Endodermal cell (in vitro differentiated cells): Measurements from ENCODE around the gene MAML2. TPM values are rescaled to one million over a fixed set of nuclear protein-coding genes. Genes with fewer than 3 reads are reported as not detected.

Experiments used
- DNase-seq: peaks from one replicate; pipeline ENCODE4 v3.0.0-alpha.2; 2017
- H3K27ac ChIP-seq: 2 replicates; pipeline ENCODE4 v1.5.1; 2013; ENCODE audit warnings: mild to moderate bottlenecking, low read depth, low read length, moderate library complexity
- H3K27me3 ChIP-seq: 2 replicates; pipeline ENCODE4 v1.6.1; 2013; ENCODE audit warnings: mild to moderate bottlenecking, low read length, moderate library complexity; ENCODE audit not compliant: insufficient read depth, control insufficient read depth, poor library complexity, severe bottlenecking
- H3K36me3 ChIP-seq: 2 replicates; pipeline ENCODE4 v1.7.0; 2013; ENCODE audit warnings: mild to moderate bottlenecking, low read length, moderate library complexity; ENCODE audit not compliant: control insufficient read depth, insufficient read depth
- H3K4me1 ChIP-seq: one replicate; pipeline ENCODE4 v1.7.0; 2013; ENCODE audit warnings: low read length; ENCODE audit not compliant: control insufficient read depth, insufficient read depth
- H3K4me3 ChIP-seq: 2 replicates; pipeline ENCODE4 v1.5.1; 2013; ENCODE audit warnings: mild to moderate bottlenecking, low read length, moderate library complexity
- H3K9ac ChIP-seq: 2 replicates; pipeline ENCODE4 v1.6.1; 2013; ENCODE audit warnings: mild to moderate bottlenecking, low read length, moderate library complexity; ENCODE audit not compliant: poor library complexity, severe bottlenecking; ENCODE audit errors: extremely low read depth
- H3K9me3 ChIP-seq: 2 replicates; pipeline ENCODE4 v1.6.1; 2013; ENCODE audit warnings: mild to moderate bottlenecking, low read length, moderate library complexity; ENCODE audit not compliant: control insufficient read depth
- H3K27ac Mint-ChIP-seq: 2 replicates; pipeline ENCODE4 v1.8.0; 2020; ENCODE audit warnings: mixed read lengths
- H3K27me3 Mint-ChIP-seq: 2 replicates; pipeline ENCODE4 v1.8.0; 2021; ENCODE audit warnings: mild to moderate bottlenecking, mixed read lengths; ENCODE audit not compliant: insufficient read depth
- H3K36me3 Mint-ChIP-seq: 2 replicates; pipeline ENCODE4 v1.8.0; 2020; ENCODE audit warnings: low read depth, mixed read lengths
- H3K4me1 Mint-ChIP-seq: 2 replicates; pipeline ENCODE4 v1.8.0; 2020; ENCODE audit warnings: mixed read lengths
- H3K4me3 Mint-ChIP-seq: 2 replicates; pipeline ENCODE4 v1.8.0; 2020; ENCODE audit warnings: mild to moderate bottlenecking, moderate library complexity, mixed read lengths
- H3K9me3 Mint-ChIP-seq: 2 replicates; pipeline ENCODE4 v1.8.0; 2020; ENCODE audit warnings: mild to moderate bottlenecking, mixed read lengths
- CTCF ChIP-seq: fragments of 200-600 bp; sonication (generic); conservative IDR thresholded peaks from 2 replicates; pipeline ENCODE4 v1.5.0; 2021; ENCODE audit warnings: antibody characterized with exemption, mild to moderate bottlenecking
- WGBS, 2 experiments: methylation state at CpG; one replicate each; pipeline versions ENCODE4 v1.1.5 to v1.1.7; 2013; ENCODE audit warnings: missing lambda C conversion rate in 2 of 2, mixed read lengths in 1 of 2; ENCODE audit not compliant: insufficient coverage in 1 of 2, insufficient read length in 1 of 2; 5-methylcytosine and 5-hydroxymethylcytosine counted together
- total RNA-seq, 2 donors: library from RNA; stranded (reverse); fragmentation: NEBNext Ultra II Directional in 1 of 2; extraction: Animal tissue kit (Norgen Biotek cat#: 25700) in 1 of 2; gene quantifications; 2 replicates in 1 of 2; 3 replicates in 1 of 2; pipeline ENCODE4 v1.2.1, GENCODE V29; 2021

Gene MAML2
- total RNA-seq, 2 donors from 2014 or later = 6.6 to 8.0 TPM

- Histone ChIP-seq H3K36me3 (no peaks in the 10 kb centered on the region), H3K9ac (no peak overlapping the region), H3K27me3 (no peaks in the 10 kb centered on the region), H3K4me1 (no peaks in the 10 kb centered on the region), H3K27ac (no peak overlapping the region), H3K4me3 (no peak overlapping the region), H3K9me3 (no peaks in the 10 kb centered on the region)
- Mint-ChIP-seq H3K27ac (no peak overlapping the region), H3K27me3 (no peaks in the 10 kb centered on the region), H3K4me3 (no peak overlapping the region), H3K36me3 (no peaks in the 10 kb centered on the region), H3K9me3 (no peaks in the 10 kb centered on the region), H3K4me1 (peaks cover 11% of the 10 kb centered on the region)
- no peak for TF ChIP-seq CTCF
- DNase-seq = no peak
- 90 to 94% methylated on average over 5 to 8 of the region's 8 CpGs for WGBS, 2 experiments
These were observed 272.5 kb downstream of the MAML2 start for GRCh38 chr11:96070453-96070852.

GRCh38 chr11:96067160-96067559 lies 275.8 kb downstream of the MAML2 start:
- H3K27ac ChIP-seq = no peak overlapping the region
- no peak overlapping the region for H3K4me3 ChIP-seq
- Mint-ChIP-seq H3K27ac (no peak overlapping the region), H3K4me3 (no peak overlapping the region), H3K9me3 (no peaks in the 10 kb centered on the region), H3K4me1 (no peaks in the 10 kb centered on the region), H3K27me3 (no peaks in the 10 kb centered on the region), H3K36me3 (no peaks in the 10 kb centered on the region)
- TF ChIP-seq CTCF = no peak
- H3K36me3 ChIP-seq = no peaks in the 10 kb centered on the region
- DNase-seq = no peak
- H3K27me3 ChIP-seq = no peaks in the 10 kb centered on the region
- H3K9me3 ChIP-seq = no peaks in the 10 kb centered on the region
- H3K4me1 ChIP-seq = no peaks in the 10 kb centered on the region
- 87 to 100% methylated on average over 1 to 3 of the region's 3 CpGs for WGBS, 2 experiments
- H3K9ac ChIP-seq = no peak overlapping the region

GRCh38 chr11:96065379-96065778 lies 277.6 kb downstream of the MAML2 start:
- Histone ChIP-seq H3K27ac (no peak overlapping the region), H3K4me1 (no peaks in the 10 kb centered on the region), H3K36me3 (no peaks in the 10 kb centered on the region), H3K9ac (no peak overlapping the region), H3K27me3 (no peaks in the 10 kb centered on the region), H3K4me3 (no peak overlapping the region), H3K9me3 (no peaks in the 10 kb centered on the region)
- no peak overlapping the region for H3K4me3 Mint-ChIP-seq
- no peak for TF ChIP-seq CTCF
- no peaks in the 10 kb centered on the region for H3K4me1 Mint-ChIP-seq
- no peaks in the 10 kb centered on the region for H3K36me3 Mint-ChIP-seq
- H3K27me3 Mint-ChIP-seq = no peaks in the 10 kb centered on the region
- no peak for DNase-seq
- H3K27ac Mint-ChIP-seq = no peak overlapping the region
- H3K9me3 Mint-ChIP-seq = no peaks in the 10 kb centered on the region
- 89 to 100% methylated on average over 1 to 3 of the region's 3 CpGs for WGBS, 2 experiments
